Stimulated activated CD8-positive, alpha-beta memory T cell treated with anti-CD3 and anti-CD28 coated beads, Interleukin-2, amount 100 ng/mL, for 48 hours (primary cell): Measurements from ENCODE around the gene YJU2.

Experiments used
- DNase-seq, 2 donors: peaks; one replicate each; pipeline ENCODE4 v3.0.0-alpha.2; 2020; ENCODE audit warnings: low read depth in 2 of 2

Gene YJU2

GRCh38 chr19:4298810-4299550 lies 52.1 kb downstream of the YJU2 start:
- no peak for DNase-seq

DNA sequence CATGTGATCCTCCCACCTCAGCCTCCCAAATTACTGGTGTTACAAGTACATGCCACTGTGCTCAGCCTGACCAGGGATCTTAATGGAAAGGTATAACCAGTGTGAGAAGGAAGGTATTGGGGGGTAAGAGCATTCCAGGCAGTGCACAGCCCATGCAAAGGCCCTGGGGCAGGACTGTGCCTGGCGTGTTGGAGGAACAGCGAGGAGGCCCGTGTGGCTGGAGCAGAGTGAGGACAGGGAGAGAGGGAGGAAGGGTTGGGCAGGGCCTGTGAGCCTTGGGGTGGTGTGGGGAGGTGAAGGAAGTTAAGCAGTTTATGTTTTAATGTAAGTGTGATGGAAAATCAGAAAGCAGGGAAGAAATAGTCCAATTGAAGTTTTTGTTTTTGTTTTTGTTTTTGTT lies 53.7 kb downstream of the YJU2 start:
- no peak for DNase-seq

GRCh38 chr19:4301590-4302242 lies 54.8 kb downstream of the YJU2 start:
- DNase-seq, result no peak

GRCh38 chr19:4302243-4302640 lies 55.4 kb downstream of the YJU2 start, which contains the start of gene TMIGD2:
Gene TMIGD2, minus strand, starts transcription at chr19:4302389. Its CDS starts 4 bp downstream, at chr19:4302385.
- DNase-seq, result no peak

DNA sequence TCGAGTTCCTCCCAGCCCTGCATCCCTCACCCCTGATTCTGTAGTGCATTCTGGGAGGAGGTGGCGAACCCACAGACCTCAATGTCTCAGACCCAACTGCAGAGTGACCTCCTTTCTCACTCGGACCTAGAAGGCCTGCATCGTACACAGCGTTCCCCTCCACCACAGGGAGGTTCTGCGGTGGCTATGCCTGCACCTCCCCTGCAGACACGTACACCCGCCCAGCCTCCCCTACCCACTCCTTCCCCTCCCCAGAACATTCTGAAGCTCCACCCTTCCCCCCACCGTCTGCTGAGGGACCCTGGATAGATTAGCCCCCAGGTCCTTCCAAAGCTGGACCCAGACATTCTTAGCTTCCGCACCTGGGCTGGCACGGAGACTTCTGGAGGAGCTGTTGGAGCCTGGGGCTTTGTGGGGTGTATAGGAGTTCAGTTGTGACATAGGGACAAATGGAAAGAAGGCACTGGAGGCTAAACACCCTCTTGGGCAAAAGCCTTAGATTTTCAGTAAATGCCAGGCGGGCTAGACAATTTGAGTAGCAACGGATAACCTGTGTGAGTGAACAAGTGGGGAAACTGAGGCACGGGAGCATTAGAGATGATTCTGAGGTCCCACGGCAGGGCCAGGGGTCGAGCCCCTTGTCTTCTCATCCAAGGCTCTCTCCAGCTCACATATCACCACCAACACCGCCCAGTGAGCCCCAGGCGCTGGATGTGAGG lies 57.1 kb downstream of the YJU2 start:
- no peak for DNase-seq

DNA sequence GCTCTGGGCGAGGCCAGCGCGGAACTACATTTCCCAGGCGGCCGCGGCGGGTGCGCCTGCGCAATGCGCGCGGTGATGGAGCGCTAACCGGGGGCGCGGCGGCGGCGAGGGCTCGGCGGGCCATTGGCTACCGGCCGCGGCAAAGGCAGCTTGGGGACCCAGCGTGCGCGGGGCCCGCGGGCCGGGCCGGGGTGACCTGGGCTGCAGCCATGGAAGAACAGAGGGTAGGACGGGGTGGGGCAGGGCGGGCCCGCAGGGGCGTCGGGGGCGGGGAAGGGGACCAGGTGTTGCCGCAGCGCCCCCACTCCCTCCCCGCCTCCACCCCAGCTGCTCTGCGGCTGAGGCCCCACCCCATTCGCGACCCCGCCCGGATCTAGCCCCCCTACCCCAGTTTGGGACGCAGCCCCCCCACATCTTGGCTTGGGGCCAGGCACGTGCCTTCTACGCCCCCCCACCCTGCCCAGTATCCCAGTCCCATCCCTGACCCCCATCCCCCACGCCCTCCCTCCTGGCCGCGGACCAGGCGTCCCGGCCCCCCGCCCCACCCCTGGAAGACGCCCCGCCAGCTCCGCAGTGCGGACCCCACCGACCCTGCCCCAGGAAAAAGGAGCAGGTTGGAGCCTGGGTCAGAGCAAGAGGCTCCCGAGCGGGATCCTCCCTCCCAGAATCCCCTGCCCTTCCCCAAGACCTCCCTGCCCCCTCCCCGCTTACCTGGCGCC lies 57.8 kb downstream of the YJU2 start, which contains the start of gene FSD1:
FSD1 (plus strand) TSS at position 61 of the 719 bp plus-strand sequence; CDS start at position 210, 149 bp downstream.
- peak; percentile 71 to 72 for DNase-seq

GRCh38 chr19:4305257-4305612 lies 58.4 kb downstream of the YJU2 start:
- no peak for DNase-seq

- no peak for DNase-seq
Observed at GRCh38 chr19:4305659-4306058, 58.8 kb downstream of the YJU2 start.

GRCh38 chr19:4310247-4311121 lies 63.6 kb downstream of the YJU2 start:
- DNase-seq, result no peak

DNA sequence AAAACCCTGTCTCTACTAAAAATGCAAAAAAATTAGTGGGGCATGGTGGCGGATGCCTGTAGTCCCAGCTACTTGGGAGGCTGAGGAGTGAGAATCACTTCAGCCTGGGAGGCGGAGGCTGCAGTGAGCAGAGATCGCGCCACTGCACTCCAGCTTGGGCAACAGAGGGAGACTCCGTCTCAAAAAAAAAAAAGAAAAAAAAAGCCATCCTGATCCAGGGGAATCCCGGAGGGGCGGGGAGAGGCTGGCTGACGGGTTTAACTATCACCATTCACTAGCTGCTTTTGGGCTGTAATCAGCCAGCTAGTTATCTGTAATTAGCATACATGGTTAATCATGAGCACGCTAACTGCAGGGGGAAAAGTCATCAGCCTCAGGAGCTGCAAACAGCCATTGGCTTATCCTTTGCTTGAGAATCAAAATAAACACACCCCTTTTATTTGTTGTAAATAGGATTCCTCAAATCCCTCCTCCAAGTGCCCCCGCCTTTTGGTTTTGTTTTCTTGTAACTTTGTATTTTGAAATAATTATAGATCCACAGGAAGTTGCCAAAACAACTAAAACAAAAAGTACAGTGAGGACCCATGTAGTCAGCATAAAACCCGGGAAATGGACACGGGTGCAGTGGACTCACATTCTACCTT lies 67.1 kb downstream of the YJU2 start:
- no peak for DNase-seq

- no peak for DNase-seq
Observed at GRCh38 chr19:4316956-4317355, 70.1 kb downstream of the YJU2 start.

DNA sequence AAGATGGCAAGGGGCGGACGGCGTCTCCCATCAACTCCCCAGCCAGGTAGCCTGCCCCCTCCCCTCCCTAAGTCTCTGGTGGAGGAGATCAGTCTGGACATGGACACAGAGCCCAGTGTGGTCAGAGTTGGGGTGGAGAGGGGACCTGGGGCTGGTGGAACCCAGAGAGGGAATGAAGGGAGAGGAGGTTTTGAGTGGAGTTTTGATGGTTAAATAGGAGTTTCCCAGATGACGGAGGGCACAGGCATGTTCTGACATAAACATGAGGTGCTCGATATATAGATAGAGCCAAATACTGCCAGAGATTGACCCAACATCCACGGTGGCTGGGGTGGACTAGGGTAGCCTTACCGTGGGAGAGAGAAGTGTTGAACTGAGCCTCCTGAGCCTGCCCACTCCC lies 71.6 kb downstream of the YJU2 start:
- no peak for DNase-seq
